Cortex of kidney (tissue), 1 donor: ENCODE measurements around the gene FIBP.
A peak's percentile ranks its signal among the peaks of the same experiment; 100 is the strongest.
"Not testable (repeated sequence)": the region's sequence is repeated elsewhere in the genome, so short reads cannot be mapped to it uniquely, and the experiment has no call there.

ENCODE experiments used
- DNase-seq: peaks from one replicate; lab custom pipeline; 2025; lab: John Stamatoyannopoulos, UW

FIBP gene

GRCh38 chr11:65859095-65859811 lies 29.0 kb downstream of the FIBP start:
- DNase-seq = peak; percentile 70

- DNase-seq = no peak
These were observed 29.6 kb downstream of the FIBP start for GRCh38 chr11:65858681-65859087.

GRCh38 chr11:65857853-65858680 lies 30.2 kb downstream of the FIBP start, which contains the start of gene CFL1:
TSS of gene CFL1 (minus strand) at chr11:65858180. CDS start at chr11:65858099, 81 bp downstream.
- DNase-seq = peak; percentile 58

GRCh38 chr11:65857500-65857852 lies 30.8 kb downstream of the FIBP start:
- no peak for DNase-seq

DNA sequence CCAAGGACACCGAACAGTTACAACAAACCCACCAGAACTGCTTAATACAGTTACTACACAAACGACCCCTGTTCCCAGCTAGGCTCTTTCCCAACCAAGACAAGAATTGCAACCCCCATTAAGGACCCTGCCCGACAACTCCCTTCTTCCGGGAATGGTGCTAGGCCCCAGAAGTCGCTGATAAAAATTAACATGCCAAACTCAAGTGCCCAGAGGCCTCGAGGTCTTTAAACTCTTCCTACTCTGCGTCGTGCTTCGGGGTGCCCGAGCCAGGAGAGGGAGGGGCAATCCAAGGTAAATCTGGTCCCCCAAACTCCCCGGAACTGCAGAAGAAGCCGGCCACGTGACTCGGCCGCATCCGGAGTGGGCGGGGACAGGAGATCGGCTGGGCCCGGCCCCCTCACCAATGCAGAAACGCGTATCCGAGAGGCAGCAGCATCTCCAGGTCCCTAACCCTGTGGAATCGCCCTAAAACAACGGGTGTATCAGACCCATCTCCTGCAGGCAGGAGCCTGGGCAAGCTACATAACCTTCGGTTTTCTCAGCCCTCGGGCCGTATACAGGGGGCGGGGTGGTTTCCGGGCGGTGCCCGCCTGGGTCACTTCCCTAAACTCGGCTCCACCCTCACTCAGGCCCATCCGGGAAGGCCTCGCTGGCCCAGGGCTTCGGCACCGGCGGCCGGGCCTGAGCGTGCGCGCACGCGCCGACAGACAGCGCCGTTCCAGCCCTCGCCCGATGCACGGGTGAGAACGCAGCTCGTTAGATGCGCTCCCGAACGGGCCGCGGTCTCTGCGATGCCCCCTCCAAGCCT lies 31.4 kb downstream of the FIBP start:
- no peak for DNase-seq

GRCh38 chr11:65855927-65856363 lies 32.3 kb downstream of the FIBP start:
- DNase-seq = no peak

GRCh38 chr11:65854852-65855837 lies 33.1 kb downstream of the FIBP start:
- DNase-seq = no peak

DNA sequence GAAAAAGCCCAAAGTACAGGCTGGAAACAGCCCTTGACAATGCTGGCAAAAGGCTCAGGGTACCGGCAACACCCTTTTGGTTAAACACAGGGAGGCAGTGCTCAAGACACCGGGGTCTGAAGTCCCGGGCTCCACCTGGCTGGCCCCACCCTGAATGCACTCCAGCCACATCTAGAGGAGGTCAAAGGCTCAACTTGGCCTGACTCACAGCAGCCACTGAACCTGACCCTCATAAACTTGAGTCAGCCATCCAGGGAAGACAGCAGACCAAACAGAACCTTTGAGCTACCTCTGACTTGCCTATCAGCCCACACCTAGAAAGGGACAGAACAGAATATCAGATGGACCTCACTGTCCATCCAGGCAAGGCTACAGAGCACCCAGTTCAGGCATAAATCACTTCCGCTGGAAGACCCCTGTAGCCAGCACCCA lies 34.1 kb downstream of the FIBP start:
- DNase-seq = no peak

- DNase-seq = no peak
These were observed 34.9 kb downstream of the FIBP start for GRCh38 chr11:65853246-65853979.

- no peak for DNase-seq
These were observed 35.6 kb downstream of the FIBP start for GRCh38 chr11:65852508-65853245.

GRCh38 chr11:65851811-65852507 lies 36.3 kb downstream of the FIBP start:
- DNase-seq = no peak

- DNase-seq = no peak
These were observed 37.1 kb downstream of the FIBP start for GRCh38 chr11:65851083-65851579.

DNA sequence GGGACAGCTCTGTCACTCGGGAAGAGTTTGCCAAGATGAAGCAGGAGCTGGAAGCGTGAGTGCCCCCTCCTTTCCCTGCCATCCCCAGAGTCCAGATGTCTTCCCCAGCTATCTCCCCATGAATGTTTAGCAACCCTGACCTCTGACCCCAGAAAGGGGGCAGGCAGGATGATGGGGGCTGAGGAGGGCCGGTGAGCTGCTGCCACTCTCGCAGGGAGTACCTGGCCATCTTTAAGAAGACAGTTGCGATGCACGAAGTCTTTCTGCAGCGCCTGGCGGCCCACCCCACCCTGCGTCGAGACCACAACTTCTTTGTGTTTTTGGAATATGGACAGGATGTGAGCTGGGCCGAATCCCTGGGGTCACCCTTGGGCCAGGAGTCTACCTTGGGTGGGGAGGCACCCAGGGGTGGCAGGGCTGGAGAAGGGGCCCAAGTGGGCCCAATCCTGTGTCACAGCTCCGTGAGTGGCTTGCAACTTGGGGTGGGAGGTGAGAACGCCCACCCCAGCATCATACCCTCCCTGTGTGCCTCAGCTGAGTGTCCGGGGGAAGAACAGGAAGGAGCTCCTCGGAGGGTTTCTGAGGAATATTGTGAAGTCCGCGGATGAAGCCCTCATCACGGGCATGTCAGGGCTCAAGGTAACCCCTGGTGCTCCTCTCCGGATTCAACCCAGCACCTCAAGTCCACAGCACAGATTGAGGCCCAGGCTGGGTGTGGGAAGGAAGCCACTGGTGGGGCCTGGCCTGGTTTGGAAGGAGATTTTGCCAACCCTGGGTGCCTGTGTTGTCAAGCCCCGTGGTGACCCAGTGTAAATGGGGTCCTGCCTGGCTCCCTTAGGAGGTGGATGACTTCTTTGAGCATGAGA lies 37.8 kb downstream of the FIBP start:
- DNase-seq = no peak

- DNase-seq = no peak
These were observed 38.5 kb downstream of the FIBP start for GRCh38 chr11:65849771-65850216.

DNA sequence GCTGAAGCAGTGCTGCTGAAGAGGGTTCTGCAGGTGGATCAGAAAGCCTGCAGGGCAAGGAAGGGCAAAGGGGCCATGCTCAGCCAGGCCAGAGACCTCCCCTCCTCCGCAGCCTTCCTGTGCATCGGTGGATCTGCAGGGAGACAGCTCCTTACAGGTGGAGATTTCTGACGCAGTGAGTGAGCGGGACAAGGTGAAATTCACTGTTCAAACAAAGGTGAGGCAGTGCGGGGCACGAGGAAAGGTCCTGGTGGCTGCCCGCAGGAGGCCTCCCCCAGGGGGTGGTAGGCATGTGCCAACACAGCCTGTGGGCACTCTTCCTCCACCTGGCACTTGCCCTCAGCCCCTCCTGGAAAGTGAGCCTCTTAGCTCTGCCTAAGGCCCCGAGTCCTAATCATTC lies 38.9 kb downstream of the FIBP start:
- DNase-seq = no peak

DNA sequence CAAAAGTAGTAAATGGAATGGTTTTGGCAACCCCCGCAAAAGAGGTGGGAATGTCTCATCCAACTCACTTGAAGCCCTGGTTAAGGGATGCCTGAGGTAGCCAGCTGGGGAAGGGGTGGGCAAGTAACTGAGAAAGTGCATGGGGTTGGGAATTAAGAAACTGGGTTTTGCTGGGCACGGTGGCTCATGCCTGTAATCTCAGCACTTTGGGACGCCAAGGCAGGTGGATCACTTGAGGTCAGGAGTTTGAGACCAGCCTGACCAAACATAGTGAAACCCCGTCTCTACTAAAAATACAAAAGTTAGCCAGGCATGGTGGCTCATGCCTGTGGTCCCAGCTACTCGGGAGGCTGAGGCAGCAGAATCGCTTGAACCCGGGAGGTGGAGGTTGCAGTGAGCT lies 39.6 kb downstream of the FIBP start:
- DNase-seq = not testable (repeated sequence)

- no peak for DNase-seq
These were observed 40.5 kb downstream of the FIBP start for GRCh38 chr11:65847746-65848145.
